HG03565 (cell line): ENCODE data around the gene RANBP3.
"Not testable (repeated sequence)": the region's sequence is repeated elsewhere in the genome, so short reads cannot be mapped to it uniquely, and the experiment has no call there.

Experiments
- ATAC-seq: cut with Tn5 transposase; IDR thresholded peaks from one replicate; pipeline ENCODE4 v1.9.1; 2021; ENCODE audit warnings: mild to moderate bottlenecking, moderate library complexity; ENCODE audit not compliant: unreplicated experiment

RANBP3 gene

GRCh38 chr19:5977785-5978605 lies at the start of gene RANBP3:
Gene RANBP3, minus strand, starts transcription at chr19:5978140. Its CDS starts 58 bp downstream, at chr19:5978082.
- peak; percentile 83 for ATAC-seq

GRCh38 chr19:6026390-6027227 lies 48.7 kb upstream of the RANBP3 start:
- ATAC-seq, result no peak

- not testable (repeated sequence) for ATAC-seq
Measured at GRCh38 chr19:6024756-6025155, 46.8 kb upstream of the RANBP3 start.

- no peak for ATAC-seq
Measured at GRCh38 chr19:6023936-6024335, 46.0 kb upstream of the RANBP3 start.

GRCh38 chr19:6023085-6023682 lies 45.2 kb upstream of the RANBP3 start:
- ATAC-seq, result no peak

GRCh38 chr19:6022570-6023064 lies 44.7 kb upstream of the RANBP3 start:
- no peak for ATAC-seq

- ATAC-seq, result no peak
Measured at GRCh38 chr19:6021878-6022569, 44.1 kb upstream of the RANBP3 start.

- ATAC-seq, result no peak
Measured at GRCh38 chr19:6020972-6021805, 43.2 kb upstream of the RANBP3 start.

GRCh38 chr19:6020166-6020882 lies 42.4 kb upstream of the RANBP3 start:
- no peak for ATAC-seq

- ATAC-seq, result no peak
Measured at GRCh38 chr19:6018786-6019185, 40.8 kb upstream of the RANBP3 start.

- no peak for ATAC-seq
Measured at GRCh38 chr19:6017576-6017975, 39.6 kb upstream of the RANBP3 start.

- ATAC-seq, result no peak
Measured at GRCh38 chr19:6015841-6016545, 38.1 kb upstream of the RANBP3 start.

GRCh38 chr19:6014551-6015135 lies 36.7 kb upstream of the RANBP3 start:
- ATAC-seq, result no peak

GRCh38 chr19:6012426-6013170 lies 34.7 kb upstream of the RANBP3 start:
- no peak for ATAC-seq

GRCh38 chr19:6011794-6012193 lies 33.9 kb upstream of the RANBP3 start:
- no peak for ATAC-seq

GRCh38 chr19:6011206-6011605 lies 33.3 kb upstream of the RANBP3 start:
- no peak for ATAC-seq

- ATAC-seq, result no peak
Measured at GRCh38 chr19:6010107-6010506, 32.2 kb upstream of the RANBP3 start.

GRCh38 chr19:6007866-6008265 lies 29.9 kb upstream of the RANBP3 start:
- no peak for ATAC-seq
